Right lung (tissue), 5 donors: ENCODE results near the gene TRIM2. TPM values are rescaled to one million over a fixed set of nuclear protein-coding genes. Genes with fewer than 3 reads are reported as not detected.
A peak's percentile ranks its signal among the peaks of the same experiment; 100 is the strongest.

Experiments
- DNase-seq, 2 donors: peaks; one replicate each; pipeline ENCODE4 v3.0.0-alpha.2; 2013
- polyA plus RNA-seq, 5 donors: library from polyadenylated mRNA; unstranded; fragments of 120-200 nt; gene quantifications; one replicate each; pipeline versions ENCODE4 v1.2.1 to v1.2.3, GENCODE V29; 2013; ENCODE audit warnings: inconsistent platforms in 1 of 5, low replicate concordance in 1 of 5; ENCODE audit not compliant: insufficient read length in 5 of 5, insufficient read depth in 1 of 5

Gene TRIM2
- polyA plus RNA-seq, 5 donors, result 47.8 to 88.1 (median 80.0) TPM

GRCh38 chr4:153246446-153247115, 42.3 kb downstream of the TRIM2 start:
- DNase-seq, result no peak

- DNase-seq, result no peak
Observed at GRCh38 chr4:153247116-153247490, 42.9 kb downstream of the TRIM2 start.

GRCh38 chr4:153248641-153249198, 44.5 kb downstream of the TRIM2 start:
- no peak for DNase-seq

GRCh38 chr4:153249199-153250041, 45.2 kb downstream of the TRIM2 start:
- peak; percentile 85 to 87 for DNase-seq

- DNase-seq, result no peak
Observed at GRCh38 chr4:153252122-153252521, 47.9 kb downstream of the TRIM2 start.

GRCh38 chr4:153255233-153255632, 51.0 kb downstream of the TRIM2 start:
- DNase-seq, result no peak

- no peak for DNase-seq
Observed at GRCh38 chr4:153257151-153257620, 52.9 kb downstream of the TRIM2 start.

- DNase-seq, result no peak
Observed at GRCh38 chr4:153257991-153258390, 53.7 kb downstream of the TRIM2 start.

GRCh38 chr4:153258750-153259149, 54.5 kb downstream of the TRIM2 start:
- DNase-seq, result no peak

GRCh38 chr4:153259661-153260060, 55.4 kb downstream of the TRIM2 start:
- no peak for DNase-seq

GRCh38 chr4:153260132-153260531, 55.9 kb downstream of the TRIM2 start:
- no peak for DNase-seq

- DNase-seq, result no peak
Observed at GRCh38 chr4:153260553-153261300, 56.5 kb downstream of the TRIM2 start.

- no peak for DNase-seq
Observed at GRCh38 chr4:153261461-153261860, 57.2 kb downstream of the TRIM2 start.

GRCh38 chr4:153261914-153262313, 57.7 kb downstream of the TRIM2 start:
- no peak for DNase-seq

- no peak for DNase-seq
Observed at GRCh38 chr4:153265306-153266047, 61.2 kb downstream of the TRIM2 start.

GRCh38 chr4:153266988-153267387, 62.7 kb downstream of the TRIM2 start:
- peak; percentile 73 to 76 for DNase-seq

GRCh38 chr4:153267890-153268289, 63.6 kb downstream of the TRIM2 start:
- no peak for DNase-seq

GRCh38 chr4:153268295-153268694, 64.1 kb downstream of the TRIM2 start:
- no peak for DNase-seq

GRCh38 chr4:153269218-153269990, 65.2 kb downstream of the TRIM2 start:
- no peak for DNase-seq

- DNase-seq, result no peak
Observed at GRCh38 chr4:153270361-153270760, 66.1 kb downstream of the TRIM2 start.

- DNase-seq, result no peak
Observed at GRCh38 chr4:153271820-153272219, 67.6 kb downstream of the TRIM2 start.
